Brain pericyte (primary cell): ENCODE data around the gene IL20RA.
"Not testable (repeated sequence)": the region's sequence is repeated elsewhere in the genome, so short reads cannot be mapped to it uniquely, and the experiment has no call there.

Experiments used
- DNase-seq: peaks from one replicate; pipeline ENCODE4 v3.0.0-alpha.2; 2012; ENCODE audit warnings: low read depth, low spot score

IL20RA gene

GRCh38 chr6:136975089-136975715 lies 69.6 kb downstream of the IL20RA start:
- no peak for DNase-seq

DNA sequence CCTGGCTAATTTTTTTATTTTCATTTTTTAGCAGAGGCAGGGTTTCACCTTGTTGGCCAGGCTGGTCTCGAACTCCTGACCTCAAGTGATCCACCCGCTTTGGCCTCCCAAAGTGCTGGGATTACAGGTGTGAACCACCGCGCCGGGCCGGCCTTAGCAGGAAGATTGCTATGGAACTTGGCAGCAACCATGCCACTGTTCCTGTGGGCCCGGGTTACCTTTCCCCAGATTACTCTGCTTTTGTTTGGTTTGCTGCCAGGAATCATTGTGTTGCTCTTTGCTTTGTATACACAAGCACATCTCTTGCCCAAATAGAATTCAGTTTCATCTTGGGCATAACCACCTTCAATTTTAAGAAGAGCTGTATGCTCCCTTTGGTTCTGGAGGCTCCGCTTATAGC lies 71.0 kb downstream of the IL20RA start:
- not testable (repeated sequence) for DNase-seq

DNA sequence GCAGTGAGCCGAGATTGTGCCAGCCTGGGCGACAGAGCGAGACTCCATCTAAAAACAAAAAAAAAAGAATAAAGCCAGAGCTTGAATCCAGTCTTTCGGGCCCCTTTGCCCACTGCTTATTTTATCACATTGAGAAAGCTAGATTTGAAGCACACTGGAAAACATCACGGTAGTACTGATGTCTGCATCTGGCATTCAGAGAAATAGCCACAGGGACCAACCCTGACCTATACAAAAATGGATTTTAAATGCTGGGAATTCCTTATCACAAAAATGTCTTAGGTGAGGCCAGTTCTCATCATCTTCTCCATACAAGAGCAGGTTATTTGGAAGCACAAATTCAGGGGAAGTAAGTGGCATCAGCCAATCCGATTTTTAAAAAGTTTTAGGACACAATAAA lies 73.2 kb downstream of the IL20RA start:
- no peak for DNase-seq

- no peak for DNase-seq
Measured at GRCh38 chr6:136969930-136970329, 74.8 kb downstream of the IL20RA start.

DNA sequence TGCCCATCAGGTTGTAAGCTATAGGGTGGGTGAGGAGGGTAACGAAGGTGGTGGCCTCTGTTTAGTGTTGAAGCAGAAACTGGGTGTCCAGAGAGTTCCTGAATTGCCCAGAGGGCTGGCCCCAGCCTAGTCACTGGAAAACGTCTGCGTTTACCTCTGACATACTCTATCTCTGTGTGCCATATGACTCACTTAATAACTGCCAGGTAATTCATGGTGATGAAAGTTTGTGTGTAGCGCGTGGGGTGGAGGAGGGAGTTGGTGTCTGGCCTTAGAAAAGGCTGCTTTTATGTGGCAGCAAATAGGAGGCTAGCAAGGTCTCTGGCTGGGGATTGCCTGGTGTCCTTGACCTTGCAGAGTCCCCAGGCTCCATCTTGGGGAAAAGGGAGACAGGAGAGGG lies 75.3 kb downstream of the IL20RA start:
- DNase-seq: no peak

GRCh38 chr6:136968837-136969236 lies 75.9 kb downstream of the IL20RA start:
- no peak for DNase-seq

DNA sequence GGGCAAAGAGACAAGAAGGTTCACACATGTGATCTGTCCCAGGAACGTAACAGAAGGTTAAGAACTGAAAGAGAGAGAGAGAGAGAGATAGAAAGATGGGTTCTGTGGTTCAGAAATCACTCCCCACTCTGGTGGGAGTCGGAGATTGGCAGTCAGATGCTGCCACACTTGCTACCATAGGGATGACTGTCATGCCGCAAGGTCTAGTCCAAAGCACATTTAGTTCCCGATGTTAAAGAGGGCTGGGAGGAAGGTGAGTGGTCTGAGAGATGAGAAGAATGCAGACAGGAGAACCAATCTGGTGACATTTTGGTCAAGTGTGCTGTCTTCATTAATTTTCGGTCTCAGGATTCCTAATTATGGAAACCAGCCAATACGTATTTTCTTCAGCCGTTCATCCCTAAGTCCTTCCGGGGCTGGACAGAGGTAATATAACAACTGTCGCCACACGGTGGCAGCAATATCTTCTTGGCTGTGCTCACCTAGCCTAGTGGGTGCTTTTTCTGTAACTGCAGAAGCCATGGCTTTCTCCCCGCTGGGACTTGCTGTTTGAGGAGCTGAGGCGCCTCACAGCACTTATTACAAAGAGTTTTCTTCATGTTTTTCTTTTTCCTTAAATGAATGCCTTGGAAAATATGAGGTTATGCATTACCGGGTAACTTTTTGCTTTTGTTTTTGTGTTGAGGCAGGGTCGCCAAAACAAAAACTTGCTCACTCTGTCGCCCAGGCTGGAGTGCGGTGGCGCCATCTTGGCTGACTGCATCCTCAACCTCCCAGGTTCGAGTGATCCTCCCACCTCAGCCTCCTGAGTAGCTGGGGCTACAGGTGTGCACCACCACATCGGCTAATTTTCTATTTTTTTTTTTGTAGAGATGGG lies 76.7 kb downstream of the IL20RA start:
- DNase-seq: no peak

GRCh38 chr6:136964398-136964797 lies 80.4 kb downstream of the IL20RA start:
- DNase-seq: no peak

- DNase-seq: no peak
Measured at GRCh38 chr6:136963259-136963658, 81.5 kb downstream of the IL20RA start.

DNA sequence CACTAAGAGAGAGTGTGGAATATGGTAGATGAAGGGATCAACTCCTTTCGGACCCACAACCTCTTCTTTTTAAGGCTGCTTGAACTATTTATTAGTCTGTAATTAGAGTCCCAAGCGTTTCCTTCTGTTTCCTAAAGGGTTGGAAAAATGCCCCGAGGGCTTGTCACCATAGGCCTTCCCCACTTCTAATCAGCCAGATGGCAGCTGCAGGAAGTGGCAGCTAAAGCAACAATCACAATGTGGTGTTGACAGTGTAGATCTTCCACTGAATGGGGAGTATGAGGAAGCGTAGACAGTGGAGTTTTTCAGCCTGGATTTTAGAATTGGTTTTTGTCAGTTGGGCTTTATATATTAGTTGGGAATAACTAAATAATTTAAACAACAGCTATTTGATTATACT lies 82.1 kb downstream of the IL20RA start:
- no peak for DNase-seq

DNA sequence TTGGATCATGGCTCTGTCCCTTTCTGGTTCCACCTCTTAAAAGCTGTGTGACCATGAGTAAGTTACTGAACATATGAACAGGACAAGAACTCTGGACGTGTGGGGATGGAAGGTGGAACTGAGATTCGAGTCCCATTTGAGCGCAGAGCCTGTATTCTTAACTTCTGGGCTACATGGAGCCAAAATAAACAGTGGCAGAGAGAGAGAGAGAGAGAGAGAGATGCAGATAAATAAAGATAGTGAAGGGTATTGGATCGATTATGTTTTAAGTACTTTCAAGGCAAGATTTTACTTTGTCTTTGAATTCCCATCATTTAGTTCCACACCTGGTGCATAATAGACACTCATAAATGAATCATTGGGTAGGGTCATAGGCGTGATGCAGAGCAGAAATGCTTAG lies 82.9 kb downstream of the IL20RA start:
- DNase-seq: no peak

DNA sequence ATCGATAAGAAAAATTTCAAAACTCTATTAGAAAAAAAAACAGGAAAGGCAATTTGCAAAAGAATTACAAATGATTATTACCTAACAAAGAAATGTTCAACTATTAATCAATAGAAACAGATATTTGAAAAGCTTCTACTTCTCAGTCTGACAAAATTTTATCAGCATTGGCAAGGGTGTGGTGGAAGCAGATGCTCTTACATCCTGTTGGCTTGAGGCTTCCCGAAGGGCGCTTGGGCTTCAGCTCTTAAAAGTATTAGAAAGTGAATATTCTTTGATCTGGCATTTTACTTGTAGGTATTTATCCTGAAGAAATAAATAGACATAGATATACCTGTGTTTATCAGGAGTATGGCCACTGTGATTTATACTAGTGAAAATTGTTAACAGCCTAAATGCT lies 84.0 kb downstream of the IL20RA start:
- no peak for DNase-seq

- DNase-seq: not testable (repeated sequence)
Measured at GRCh38 chr6:136959935-136960334, 84.8 kb downstream of the IL20RA start.

GRCh38 chr6:136959471-136959891 lies 85.3 kb downstream of the IL20RA start:
- no peak for DNase-seq

- no peak for DNase-seq
Measured at GRCh38 chr6:136958168-136958567, 86.6 kb downstream of the IL20RA start.

GRCh38 chr6:136956590-136957544 lies 87.9 kb downstream of the IL20RA start:
- DNase-seq: no peak

DNA sequence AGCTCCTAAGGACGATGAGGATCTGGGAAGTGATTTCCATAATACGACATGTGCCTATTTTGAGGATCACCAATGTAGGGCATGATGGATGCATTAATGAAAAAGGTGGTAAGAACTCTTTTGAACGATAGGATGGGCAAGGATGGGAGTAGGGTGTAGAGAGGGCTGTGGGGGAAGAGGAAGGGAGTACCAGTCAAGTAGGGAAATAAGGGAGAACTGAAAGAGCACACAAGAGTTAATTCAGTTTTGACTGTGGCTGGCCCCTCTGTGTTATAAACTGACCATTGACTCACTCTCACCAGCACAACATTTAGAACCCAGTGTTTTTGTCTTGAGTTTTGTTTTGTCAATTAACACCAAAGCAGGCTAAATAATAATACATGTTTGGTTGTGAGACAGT lies 89.6 kb downstream of the IL20RA start:
- DNase-seq: no peak

- no peak for DNase-seq
Measured at GRCh38 chr6:136952714-136953260, 92.0 kb downstream of the IL20RA start.

GRCh38 chr6:136950436-136951126 lies 94.2 kb downstream of the IL20RA start:
- no peak for DNase-seq
